ENCODE measurements around the gene SAMHD1.
"Not testable (repeated sequence)": the region's sequence is repeated elsewhere in the genome, so short reads cannot be mapped to it uniquely, and the experiment has no call there.

SAMHD1 gene

GRCh38 chr20:36951198-36951978, at the start of gene SAMHD1:
Gene SAMHD1 (minus strand): TSS chr20:36951708. CDS start chr20:36951643, 65 bp downstream.
- DNase-seq (ENCODE audit: low read depth in 2 of 3, low spot score in 2 of 3), result peak; percentile 79 to 89 (median 80)

GRCh38 chr20:37000171-37000570, 48.7 kb upstream of the SAMHD1 start:
- not testable (repeated sequence) for DNase-seq (ENCODE audit: low read depth in 2 of 3, low spot score in 2 of 3)

GRCh38 chr20:36998652-36999051, 47.1 kb upstream of the SAMHD1 start:
- no peak for DNase-seq (ENCODE audit: low read depth in 2 of 3, low spot score in 2 of 3)

GRCh38 chr20:36997121-36997520, 45.6 kb upstream of the SAMHD1 start:
- no peak for DNase-seq (ENCODE audit: low read depth in 2 of 3, low spot score in 2 of 3)

- DNase-seq (ENCODE audit: low read depth in 2 of 3, low spot score in 2 of 3), result not testable (repeated sequence)
These were observed 42.7 kb upstream of the SAMHD1 start for GRCh38 chr20:36994221-36994620.

GRCh38 chr20:36992802-36993334, 41.4 kb upstream of the SAMHD1 start:
- DNase-seq (ENCODE audit: low read depth in 2 of 3, low spot score in 2 of 3), result no peak

GRCh38 chr20:36991703-36992102, 40.2 kb upstream of the SAMHD1 start:
- no peak for DNase-seq (ENCODE audit: low read depth in 2 of 3, low spot score in 2 of 3)

- no peak for DNase-seq (ENCODE audit: low read depth in 2 of 3, low spot score in 2 of 3)
These were observed 38.3 kb upstream of the SAMHD1 start for GRCh38 chr20:36989797-36990196.

GRCh38 chr20:36988494-36988966, 37.0 kb upstream of the SAMHD1 start:
- no peak for DNase-seq (ENCODE audit: low read depth in 2 of 3, low spot score in 2 of 3)

- DNase-seq (ENCODE audit: low read depth in 2 of 3, low spot score in 2 of 3), result no peak
These were observed 32.7 kb upstream of the SAMHD1 start for GRCh38 chr20:36984257-36984638.

- DNase-seq (ENCODE audit: low read depth in 2 of 3, low spot score in 2 of 3), result no peak
These were observed 23.8 kb upstream of the SAMHD1 start for GRCh38 chr20:36975099-36975818.

GRCh38 chr20:36974660-36975059, 23.2 kb upstream of the SAMHD1 start:
- DNase-seq (ENCODE audit: low read depth in 2 of 3, low spot score in 2 of 3), result no peak

GRCh38 chr20:36971103-36971502, 19.6 kb upstream of the SAMHD1 start:
- no peak for DNase-seq (ENCODE audit: low read depth in 2 of 3, low spot score in 2 of 3)

GRCh38 chr20:36969478-36970186, 18.1 kb upstream of the SAMHD1 start:
- DNase-seq (ENCODE audit: low read depth in 2 of 3, low spot score in 2 of 3), result no peak

GRCh38 chr20:36969051-36969450, 17.5 kb upstream of the SAMHD1 start:
- DNase-seq (ENCODE audit: low read depth in 2 of 3, low spot score in 2 of 3), result no peak

- no peak for DNase-seq (ENCODE audit: low read depth in 2 of 3, low spot score in 2 of 3)
These were observed 16.1 kb upstream of the SAMHD1 start for GRCh38 chr20:36967636-36968035.

GRCh38 chr20:36966965-36967364, 15.5 kb upstream of the SAMHD1 start:
- DNase-seq (ENCODE audit: low read depth in 2 of 3, low spot score in 2 of 3), result not testable (repeated sequence)

- DNase-seq (ENCODE audit: low read depth in 2 of 3, low spot score in 2 of 3), result not testable (repeated sequence)
These were observed 10.9 kb upstream of the SAMHD1 start for GRCh38 chr20:36962354-36962941.

GRCh38 chr20:36959242-36959641, 7.7 kb upstream of the SAMHD1 start:
- no peak for DNase-seq (ENCODE audit: low read depth in 2 of 3, low spot score in 2 of 3)

- DNase-seq (ENCODE audit: low read depth in 2 of 3, low spot score in 2 of 3), result no peak
These were observed 6.6 kb upstream of the SAMHD1 start for GRCh38 chr20:36957875-36958667.
